ENCODE measurements around the gene GAPDH. TPM values are rescaled to one million over a fixed set of nuclear protein-coding genes. Genes with fewer than 3 reads are reported as not detected.

Gene GAPDH
- total RNA-seq, 2 donors from 2014 or later: 2,037 to 2,666 TPM

DNA sequence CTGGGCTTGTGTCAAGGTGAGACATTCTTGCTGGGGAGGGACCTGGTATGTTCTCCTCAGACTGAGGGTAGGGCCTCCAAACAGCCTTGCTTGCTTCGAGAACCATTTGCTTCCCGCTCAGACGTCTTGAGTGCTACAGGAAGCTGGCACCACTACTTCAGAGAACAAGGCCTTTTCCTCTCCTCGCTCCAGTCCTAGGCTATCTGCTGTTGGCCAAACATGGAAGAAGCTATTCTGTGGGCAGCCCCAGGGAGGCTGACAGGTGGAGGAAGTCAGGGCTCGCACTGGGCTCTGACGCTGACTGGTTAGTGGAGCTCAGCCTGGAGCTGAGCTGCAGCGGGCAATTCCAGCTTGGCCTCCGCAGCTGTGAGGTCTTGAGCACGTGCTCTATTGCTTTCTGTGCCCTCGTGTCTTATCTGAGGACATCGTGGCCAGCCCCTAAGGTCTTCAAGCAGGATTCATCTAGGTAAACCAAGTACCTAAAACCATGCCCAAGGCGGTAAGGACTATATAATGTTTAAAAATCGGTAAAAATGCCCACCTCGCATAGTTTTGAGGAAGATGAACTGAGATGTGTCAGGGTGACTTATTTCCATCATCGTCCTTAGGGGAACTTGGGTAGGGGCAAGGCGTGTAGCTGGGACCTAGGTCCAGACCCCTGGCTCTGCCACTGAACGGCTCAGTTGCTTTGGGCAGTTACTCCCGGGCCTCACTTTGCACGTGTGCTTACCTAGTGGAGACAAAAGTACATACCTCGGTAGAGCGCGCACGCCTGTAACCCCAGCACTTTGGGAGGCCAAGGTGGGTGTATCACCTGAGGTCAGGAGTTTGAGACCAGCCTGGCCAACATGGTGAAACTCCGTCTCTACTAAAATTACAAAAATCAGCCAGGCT is 4.3 kb downstream of the GAPDH start:
- intact Hi-C loops (cut with DNase I): loop anchor here (5.0 to 10.0 kb wide), 3 partner anchors 111 to 334 kb away; partner anchors contain the start of gene CD9 (in 1 of the 2)
- no peak for DNase-seq (ENCODE audit: low spot score)

- DNase-seq (ENCODE audit: low spot score): no peak
- intact Hi-C loops (cut with DNase I): loop anchor here (5.0 to 10.0 kb wide), 3 partner anchors 112 to 334 kb away; partner anchors contain the start of gene CD9 (in 1 of the 2)
These were observed 5.0 kb downstream of the GAPDH start for GRCh38 chr12:6539314-6539682.

- intact Hi-C loops (cut with DNase I): loop anchor here (5.0 to 10.0 kb wide), 3 partner anchors 112 to 335 kb away; partner anchors contain the start of gene CD9 (in 1 of the 2)
- peak; percentile 78 for DNase-seq (ENCODE audit: low spot score)
These were observed 5.4 kb downstream of the GAPDH start for GRCh38 chr12:6539707-6540134.

DNA sequence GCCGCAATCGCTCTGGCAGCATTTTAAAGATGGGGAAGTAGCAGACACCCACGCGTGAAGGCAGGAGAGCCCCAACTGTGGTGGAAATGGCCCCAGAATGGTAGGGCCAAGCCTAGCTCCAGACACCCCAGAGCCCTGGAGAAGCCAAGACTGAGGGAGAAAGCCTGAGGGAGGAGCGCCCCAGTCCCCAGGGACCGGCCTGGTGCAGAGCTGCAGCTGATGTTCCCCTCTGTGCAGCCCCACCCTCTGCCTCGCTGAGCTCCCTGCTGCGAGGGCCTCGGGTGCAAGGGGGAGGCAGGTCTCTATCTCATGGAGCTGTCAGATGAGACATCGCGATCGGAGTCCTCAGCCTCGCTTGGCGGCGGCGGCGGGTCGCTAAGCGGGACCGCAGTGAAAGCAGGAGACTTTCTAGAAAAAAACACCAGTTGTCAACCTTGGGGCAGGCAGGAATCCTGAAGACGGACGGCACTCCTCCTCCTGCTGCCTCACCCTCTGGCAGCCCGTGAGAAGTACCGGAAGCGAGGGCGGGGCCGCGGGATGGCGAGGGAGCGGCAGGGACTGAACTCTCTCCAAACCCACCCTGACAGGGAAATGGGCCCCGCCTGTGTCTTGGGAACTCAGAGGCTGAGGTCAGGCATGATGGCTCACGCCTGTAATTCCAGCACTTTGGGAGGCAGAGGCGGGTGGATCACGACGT is 6.0 kb downstream of the GAPDH start:
- intact Hi-C loops (cut with DNase I): no loop called here

GRCh38 chr12:6541371-6542165 is 7.3 kb downstream of the GAPDH start:
- DNase-seq (ENCODE audit: low spot score): peak; percentile 85
- intact Hi-C loops (cut with DNase I): no loop called here

More for the DNA sequence above, 6.0 kb downstream of the GAPDH start:
- peak; percentile 98 for DNase-seq (ENCODE audit: low spot score)

GRCh38 chr12:6542209-6543009 is 8.1 kb downstream of the GAPDH start:
- intact Hi-C loops (cut with DNase I): no loop called here
- no peak for DNase-seq (ENCODE audit: low spot score)

DNA sequence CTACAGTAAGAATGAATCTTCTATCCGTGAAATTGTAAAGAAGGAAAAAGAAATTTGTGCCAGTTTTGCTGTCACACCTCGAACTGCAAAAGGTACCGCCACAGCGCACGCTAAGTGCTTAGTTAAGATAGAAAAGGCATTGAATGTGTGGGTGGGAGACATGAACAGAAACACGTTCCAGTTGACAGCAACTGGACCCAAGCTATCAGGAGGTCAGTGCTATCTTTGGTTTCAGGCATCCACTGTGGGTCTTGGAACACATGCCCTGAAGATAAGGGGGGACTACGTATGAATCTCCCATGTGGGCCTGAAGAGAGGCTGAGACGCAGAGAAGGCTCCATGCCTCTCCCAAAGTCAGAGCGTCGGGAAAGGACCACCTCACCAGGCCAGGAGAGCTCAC is 11.7 kb downstream of the GAPDH start:
- no peak for DNase-seq (ENCODE audit: low spot score)
- intact Hi-C loops (cut with DNase I): no loop called here

DNA sequence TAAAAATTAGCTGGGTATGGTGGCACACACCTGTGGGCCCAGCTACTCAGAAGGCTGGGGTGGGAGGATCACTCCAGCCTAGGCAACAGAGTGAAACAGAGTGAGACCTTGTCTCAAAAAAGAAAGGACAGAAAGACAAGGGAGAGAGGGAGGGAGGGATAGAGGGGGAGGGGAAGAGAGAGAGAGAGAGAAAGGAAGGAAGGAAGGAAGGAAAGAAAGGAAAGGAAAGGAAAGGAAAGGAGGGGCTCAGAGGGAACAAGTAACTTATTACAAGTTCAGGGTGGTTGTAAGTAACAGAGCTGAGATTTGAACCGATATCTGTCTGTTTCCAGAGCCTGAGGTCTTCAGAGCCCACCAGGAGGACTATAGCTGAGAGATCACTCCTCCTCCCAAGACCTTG is 13.2 kb downstream of the GAPDH start:
- intact Hi-C loops (cut with DNase I): no loop called here
- DNase-seq (ENCODE audit: low spot score): no peak

GRCh38 chr12:6547987-6548386 is 13.7 kb downstream of the GAPDH start:
- intact Hi-C loops (cut with DNase I): no loop called here
- no peak for DNase-seq (ENCODE audit: low spot score)

DNA sequence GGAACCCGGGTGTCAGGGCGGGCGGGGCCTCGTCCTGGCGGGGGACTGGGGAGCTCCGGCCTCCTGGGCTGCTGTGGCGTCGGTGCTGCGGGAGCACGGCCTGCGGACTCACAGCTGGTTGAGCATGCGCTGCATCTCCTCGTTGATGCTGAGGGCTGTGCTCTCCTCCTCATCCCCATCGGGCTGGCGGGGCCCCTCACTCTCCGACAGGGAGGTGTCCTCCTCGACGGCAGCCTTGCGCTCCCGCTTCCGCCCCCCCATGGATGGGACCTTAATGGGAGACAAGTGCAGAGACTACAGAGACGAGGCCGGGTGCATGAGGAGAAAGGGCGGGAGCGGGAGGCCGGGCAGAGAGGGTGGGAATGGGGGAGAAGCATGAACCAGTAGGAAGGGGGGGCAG is 14.2 kb downstream of the GAPDH start:
- intact Hi-C loops (cut with DNase I): no loop called here
- DNase-seq (ENCODE audit: low spot score): no peak

GRCh38 chr12:6548966-6549683 is 14.8 kb downstream of the GAPDH start:
- DNase-seq (ENCODE audit: low spot score): no peak
- intact Hi-C loops (cut with DNase I): no loop called here

DNA sequence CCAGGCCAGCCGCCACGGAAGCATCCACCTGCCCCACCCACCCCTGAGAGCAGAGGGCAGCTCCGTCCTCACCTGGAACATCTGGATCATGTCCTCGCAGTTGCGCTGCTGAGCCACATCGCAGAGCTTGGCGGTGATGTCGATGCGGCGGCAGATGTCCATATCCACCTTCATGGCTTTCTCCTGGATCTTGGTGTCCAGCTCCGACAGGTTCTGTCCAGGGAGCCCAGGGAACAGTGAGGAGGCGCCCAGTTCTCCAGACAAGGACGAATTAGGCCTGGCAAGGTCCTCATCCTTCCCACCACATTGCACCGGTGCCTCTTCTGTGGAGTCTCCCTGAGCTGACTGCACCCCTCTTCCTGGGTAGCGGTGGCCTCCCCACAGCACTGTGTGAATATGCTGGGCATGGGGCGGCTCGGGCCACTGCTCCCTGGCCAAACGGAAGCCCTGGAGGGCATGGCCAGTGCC is 15.4 kb downstream of the GAPDH start:
- no peak for DNase-seq (ENCODE audit: low spot score)
- intact Hi-C loops (cut with DNase I): no loop called here

GRCh38 chr12:6550294-6551062 is 16.2 kb downstream of the GAPDH start:
- intact Hi-C loops (cut with DNase I): no loop called here
- peak; percentile 87 for DNase-seq (ENCODE audit: low spot score)

DNA sequence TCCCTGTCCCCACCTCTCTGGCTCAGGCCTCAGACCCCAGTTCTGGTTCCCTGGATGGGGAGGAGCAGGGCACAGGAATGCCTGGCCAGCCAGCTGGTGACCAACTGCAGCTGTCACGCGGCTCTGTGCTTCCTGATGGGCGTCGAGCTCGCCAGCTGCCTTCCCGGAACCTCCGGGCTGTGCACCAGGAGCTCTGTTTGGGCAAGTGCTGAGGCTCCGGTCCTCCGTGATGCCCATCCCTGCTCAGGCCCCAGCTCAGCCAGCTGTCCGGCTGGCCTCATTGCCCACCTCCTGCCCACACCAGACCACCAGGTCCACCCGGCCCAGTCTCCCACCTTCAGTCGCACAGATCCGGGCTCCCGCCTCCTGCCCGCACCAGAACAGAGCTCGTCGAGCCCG is 16.7 kb downstream of the GAPDH start:
- intact Hi-C loops (cut with DNase I): no loop called here
- DNase-seq (ENCODE audit: low spot score): peak; percentile 95

DNA sequence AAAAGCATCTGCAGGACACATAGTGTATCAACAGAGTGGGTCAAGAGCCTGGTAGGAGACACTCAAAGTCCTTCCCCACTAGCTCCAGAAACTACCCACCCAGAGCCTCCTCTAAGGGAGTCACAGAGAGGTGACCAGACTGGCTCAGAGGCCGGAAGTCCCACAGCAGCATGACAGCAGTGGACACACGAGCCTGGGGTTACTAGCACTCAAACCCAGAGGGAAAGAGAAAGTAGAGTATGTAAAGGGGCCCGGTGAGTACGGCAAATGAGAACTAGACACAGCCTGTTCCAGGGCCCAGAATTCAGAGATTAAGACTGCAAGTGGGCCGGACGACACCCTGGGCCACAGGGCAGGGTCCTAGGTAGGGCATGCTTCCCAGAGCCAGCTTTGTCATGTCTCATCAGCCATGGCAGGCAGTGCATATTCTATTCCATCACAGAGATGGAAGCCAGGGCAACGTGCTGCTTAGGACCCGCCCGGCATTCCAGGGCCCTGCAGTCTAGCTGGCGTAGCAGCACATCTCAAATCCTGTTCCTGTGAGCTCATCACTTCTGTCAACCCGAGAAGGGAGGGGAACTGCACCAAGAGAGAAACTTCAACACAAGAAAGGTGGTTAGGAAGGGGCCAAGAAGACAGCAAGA is 17.3 kb downstream of the GAPDH start:
- intact Hi-C loops (cut with DNase I): no loop called here
- DNase-seq (ENCODE audit: low spot score): peak; percentile 88

DNA sequence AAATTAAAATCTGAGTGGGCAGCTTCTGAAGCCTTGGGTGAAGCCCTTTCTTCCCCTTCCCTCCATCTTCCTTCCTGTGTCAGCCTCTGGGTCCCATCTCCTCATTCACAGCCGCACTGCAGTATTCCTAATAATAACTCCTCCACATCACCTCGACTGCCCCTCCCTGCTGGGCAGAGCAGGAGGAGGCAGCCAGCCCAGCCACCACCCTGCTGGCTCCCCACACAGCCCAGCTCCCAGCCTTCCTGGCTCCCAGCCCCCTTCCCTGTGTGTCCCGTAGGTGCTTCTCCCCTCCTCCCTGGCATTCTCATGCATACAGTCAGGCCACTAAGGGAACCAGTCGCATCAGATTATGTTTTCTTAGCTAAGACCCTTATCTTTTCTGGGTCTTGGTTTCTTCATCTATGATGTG is 17.8 kb downstream of the GAPDH start:
- no peak for DNase-seq (ENCODE audit: low spot score)
- intact Hi-C loops (cut with DNase I): no loop called here
